SK-N-SH (cell line): ENCODE measurements around the gene KLHL30. TPM values are rescaled to one million over a fixed set of nuclear protein-coding genes. Genes with fewer than 3 reads are reported as not detected.

Experiments
- CTCF ChIA-PET: fragments of 300-600, 350-600 bp; formaldehyde crosslinking; extraction: SDS; loops from one replicate; lab custom pipeline; 2021; lab: Yijun Ruan, JAX
- POLR2A ChIA-PET: fragments of 350-600 bp; sonication (Branson Sonifier 250); formaldehyde crosslinking; extraction: SDS; loops from one replicate; lab custom pipeline; 2020; ENCODE audit warnings: antibody characterized with exemption, inconsistent platforms; lab: Yijun Ruan, JAX
- DNase-seq: peaks from one replicate; pipeline ENCODE4 v3.0.0; 2012
- H2AFZ ChIP-seq: fragments of 200-600 bp; sonication (generic); 2 replicates; pipeline ENCODE4 v1.8.1; 2016; ENCODE audit warnings: antibody characterized with exemption, mild to moderate bottlenecking, low read depth
- H3F3A ChIP-seq: fragments of 200-600 bp; sonication (generic); replicated peaks from 2 replicates; pipeline ENCODE3; 2016; ENCODE audit warnings: antibody characterized with exemption, mild to moderate bottlenecking; ENCODE audit not compliant: insufficient read depth
- H3K27ac ChIP-seq, 2 experiments: fragments of 200-500 bp in 1 of 2; fragments of 200-600 bp in 1 of 2; sonication (Bioruptor generic) in 1 of 2; sonication (generic), shearing (Covaris generic) in 1 of 2; 2 replicates each; pipeline versions ENCODE4 v1.5.1 to v1.6.1; 2014 to 2016; ENCODE audit warnings: low read depth in 2 of 2, inconsistent platforms in 1 of 2, low read length in 1 of 2, mild to moderate bottlenecking in 1 of 2, mixed read lengths in 1 of 2
- H3K27me3 ChIP-seq: fragments of 200-600 bp; sonication (generic), shearing (Covaris generic); 2 replicates; pipeline ENCODE4 v1.6.1; 2016; ENCODE audit warnings: mixed run types; ENCODE audit not compliant: insufficient read depth
- H3K36me3 ChIP-seq, 2 experiments: fragments of 200-500 bp in 1 of 2; fragments of 200-600 bp in 1 of 2; sonication (Bioruptor generic) in 1 of 2; sonication (generic) in 1 of 2; replicated peaks in 1 of 2; 2 replicates each; pipeline versions ENCODE3 to v1.5.1; 2014 to 2016; ENCODE audit warnings: low read length in 1 of 2, mild to moderate bottlenecking in 1 of 2; ENCODE audit not compliant: insufficient read depth in 2 of 2, control insufficient read depth in 1 of 2
- H3K4me1 ChIP-seq, 2 experiments: fragments of 200-500 bp in 1 of 2; fragments of 200-600 bp in 1 of 2; sonication (Bioruptor generic) in 1 of 2; sonication (generic), shearing (Covaris generic) in 1 of 2; 2 replicates each; pipeline versions ENCODE4 v1.5.1 to v1.6.1; 2014 to 2016; ENCODE audit warnings: low read depth in 1 of 2, low read length in 1 of 2, mixed run types in 1 of 2; ENCODE audit not compliant: insufficient read depth in 2 of 2, control insufficient read depth in 1 of 2
- H3K4me2 ChIP-seq: fragments of 200-600 bp; sonication (generic), shearing (Covaris generic); 2 replicates; pipeline ENCODE4 v1.6.1; 2017; ENCODE audit warnings: mixed run types
- H3K4me3 ChIP-seq, 2 experiments: fragments of 200-500 bp in 1 of 2; fragments of 200-600 bp in 1 of 2; sonication (Bioruptor generic) in 1 of 2; sonication (generic), shearing (Covaris generic) in 1 of 2; 2 replicates each; pipeline versions ENCODE4 v1.5.1 to v1.8.1; 2014 to 2016; ENCODE audit warnings: low read depth in 2 of 2, inconsistent platforms in 1 of 2, low read length in 1 of 2, mild to moderate bottlenecking in 1 of 2, mixed read lengths in 1 of 2, moderate library complexity in 1 of 2
- H3K79me2 ChIP-seq: fragments of 200-600 bp; sonication (generic); 2 replicates; pipeline ENCODE4 v1.8.1; 2017; ENCODE audit warnings: mild to moderate bottlenecking; ENCODE audit not compliant: insufficient read depth
- H3K9ac ChIP-seq: fragments of 200-600 bp; sonication (generic); 2 replicates; pipeline ENCODE4 v1.6.1; 2017; ENCODE audit warnings: mixed run types
- H3K9me2 ChIP-seq: fragments of 200-600 bp; sonication (generic); 2 replicates; pipeline ENCODE4 v1.6.1; 2017; ENCODE audit warnings: mixed run types
- H3K9me3 ChIP-seq: fragments of 200-600 bp; sonication (generic); 2 replicates; pipeline ENCODE4 v1.6.1; 2017; ENCODE audit warnings: mixed run types, mild to moderate bottlenecking, moderate library complexity
- H4K20me1 ChIP-seq: fragments of 200-600 bp; sonication (generic); 2 replicates; pipeline ENCODE4 v1.6.1; 2017; ENCODE audit warnings: mild to moderate bottlenecking, mixed run types; ENCODE audit not compliant: insufficient read depth
- ELF1 ChIP-seq: IDR thresholded peaks from 2 replicates; pipeline ENCODE4 v1.4.0; 2012
- EP300 ChIP-seq, 2 experiments: IDR thresholded peaks; 2 replicates each; pipeline versions ENCODE4 v1.4.0 to v1.6.1; 2012; ENCODE audit warnings: borderline replicate concordance in 1 of 2, low read depth in 1 of 2, low read length in 1 of 2
- FOSL2 ChIP-seq: IDR thresholded peaks from 2 replicates; pipeline ENCODE4 v1.4.0; 2012; ENCODE audit warnings: low read depth, mild to moderate bottlenecking, moderate library complexity, borderline replicate concordance
- FOXJ3 ChIP-seq: sonication (generic); formaldehyde crosslinking; IDR thresholded peaks from 2 replicates; pipeline ENCODE4 v1.5.1; 2020; ENCODE audit warnings: mild to moderate bottlenecking, missing genetic modification reagents
- FOXM1 ChIP-seq: IDR thresholded peaks from 2 replicates; pipeline ENCODE4 v1.4.0; 2012; ENCODE audit warnings: low read depth, mild to moderate bottlenecking
- GABPA ChIP-seq: IDR thresholded peaks from 2 replicates; pipeline ENCODE4 v1.4.0; 2012; ENCODE audit warnings: low read depth, mild to moderate bottlenecking
- IRF3 ChIP-seq: fragments of 150-350 bp; IDR thresholded peaks from 2 replicates; pipeline ENCODE4 v1.6.1; 2016; ENCODE audit warnings: mild to moderate bottlenecking, low read depth, low read length
- JUND ChIP-seq: IDR thresholded peaks from 2 replicates; pipeline ENCODE4 v1.4.0; 2012
- MXI1 ChIP-seq: IDR thresholded peaks from 2 replicates; pipeline ENCODE4 v1.6.1; 2012; ENCODE audit warnings: mild to moderate bottlenecking, low read depth, low read length, improper control_type of control experiment
- NRF1 ChIP-seq: IDR thresholded peaks from 2 replicates; pipeline ENCODE4 v1.6.1; 2012; ENCODE audit warnings: low read depth, mild to moderate bottlenecking, low read length
- PBX3 ChIP-seq: IDR thresholded peaks from 2 replicates; pipeline ENCODE4; 2012
- SMC3 ChIP-seq: IDR thresholded peaks from 2 replicates; pipeline ENCODE4 v1.6.1; 2012; ENCODE audit warnings: low read depth, low read length, improper control_type of control experiment
- TCF12 ChIP-seq: IDR thresholded peaks from 2 replicates; pipeline ENCODE4 v1.4.0; 2012
- USF2 ChIP-seq: fragments of 150-350 bp; IDR thresholded peaks from 2 replicates; pipeline ENCODE4 v1.6.1; 2017; ENCODE audit warnings: antibody characterized with exemption, low read length, low read depth, borderline replicate concordance
- YY1 ChIP-seq: IDR thresholded peaks from 2 replicates; pipeline ENCODE4 v1.4.0; 2012; ENCODE audit warnings: low read depth, mild to moderate bottlenecking
- WGBS: methylation state at CpG from one replicate; pipeline ENCODE4 v1.1.6; 2017; ENCODE audit warnings: low lambda C conversion rate; 5-methylcytosine and 5-hydroxymethylcytosine counted together
- polyA plus RNA-seq, 3 experiments: library from polyadenylated mRNA; depleted of rRNA; stranded (reverse); fragments of >200 nt; gene quantifications; 2 replicates each; pipeline ENCODE4 v1.2.3, GENCODE V29; 2012
- TF ChIP-seq, protein P1 (sequence below): IDR thresholded peaks from 2 replicates; pipeline ENCODE4 v1.4.0; 2012; ENCODE audit warnings: low read depth
- TF ChIP-seq, protein P2 (sequence below): IDR thresholded peaks from 2 replicates; pipeline ENCODE4 v1.6.1; 2012; ENCODE audit warnings: mild to moderate bottlenecking, low read depth, low read length, moderate library complexity

The KLHL30 gene
- polyA plus RNA-seq, 1 of the 3 experiments (the other 2 are of a cell fraction): not detected

GRCh38 chr2:238122287-238123217 lies 15.9 kb upstream of the KLHL30 start:
- no peak for DNase-seq
- H3K36me3 ChIP-seq: no peaks in the 10 kb centered on the region
- CTCF ChIA-PET: no interaction called here
- H3F3A ChIP-seq: no peaks in the 10 kb centered on the region
- H3K4me2 ChIP-seq: no peak overlapping the region
- no peaks in the 10 kb centered on the region for H3K79me2 ChIP-seq
- H3K4me3 ChIP-seq: no peak overlapping the region
- POLR2A ChIA-PET: no interaction called here
- TF ChIP-seq SMC3 (no peak), FOXM1 (no peak), PBX3 (no peak), FOXJ3 (CRISPR knock-in tag) (no peak), FOSL2 (no peak), TCF12 (no peak), USF2 (no peak), ELF1 (no peak)
- no peak overlapping the region for H3K27ac ChIP-seq
- no peaks in the 10 kb centered on the region for H4K20me1 ChIP-seq
- no peaks in the 10 kb centered on the region for H3K4me1 ChIP-seq
- H3K9ac ChIP-seq: no peak overlapping the region
- H3K27me3 ChIP-seq: no peaks in the 10 kb centered on the region; the same call in 1 of the 2 replicates
- H2AFZ ChIP-seq: no peak overlapping the region
- no peaks in the 10 kb centered on the region for H3K9me2 ChIP-seq
- H3K9me3 ChIP-seq: no peaks in the 10 kb centered on the region
- 71% methylated on average over 19 of the region's 29 CpGs for WGBS

- no peaks in the 10 kb centered on the region for H3K79me2 ChIP-seq
- no peak overlapping the region for H3K4me2 ChIP-seq
- no peaks in the 10 kb centered on the region for H4K20me1 ChIP-seq
- H3F3A ChIP-seq: no peaks in the 10 kb centered on the region
- no peaks in the 10 kb centered on the region for H3K36me3 ChIP-seq
- CTCF ChIA-PET: interaction anchor here (0.9 kb wide), 1 partner anchor 10 kb away, joined by 3 read pairs; no protein-coding TSS in a partner anchor
- no peak overlapping the region for H2AFZ ChIP-seq
- WGBS: 43% methylated on average over 4 of the region's 22 CpGs
- H3K27ac ChIP-seq: no peak overlapping the region
- POLR2A ChIA-PET: no interaction called here
- no peaks in the 10 kb centered on the region for H3K9me2 ChIP-seq
- no peak overlapping the region for H3K9ac ChIP-seq
- no peaks in the 10 kb centered on the region for H3K9me3 ChIP-seq
- H3K27me3 ChIP-seq: no peaks in the 10 kb centered on the region
- H3K4me1 ChIP-seq: no peaks in the 10 kb centered on the region
- DNase-seq: no peak
- no peak overlapping the region for H3K4me3 ChIP-seq
- no peak for TF ChIP-seq FOSL2
- no peak for TF ChIP-seq MXI1
- TF ChIP-seq GABPA: no peak
- TF ChIP-seq TCF12: no peak
- TF ChIP-seq, protein P1, sequence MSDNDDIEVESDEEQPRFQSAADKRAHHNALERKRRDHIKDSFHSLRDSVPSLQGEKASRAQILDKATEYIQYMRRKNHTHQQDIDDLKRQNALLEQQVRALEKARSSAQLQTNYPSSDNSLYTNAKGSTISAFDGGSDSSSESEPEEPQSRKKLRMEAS: no peak
- no peak for TF ChIP-seq SMC3
- no peak for TF ChIP-seq USF2
- no peak for TF ChIP-seq YY1
- TF ChIP-seq, protein P2, sequence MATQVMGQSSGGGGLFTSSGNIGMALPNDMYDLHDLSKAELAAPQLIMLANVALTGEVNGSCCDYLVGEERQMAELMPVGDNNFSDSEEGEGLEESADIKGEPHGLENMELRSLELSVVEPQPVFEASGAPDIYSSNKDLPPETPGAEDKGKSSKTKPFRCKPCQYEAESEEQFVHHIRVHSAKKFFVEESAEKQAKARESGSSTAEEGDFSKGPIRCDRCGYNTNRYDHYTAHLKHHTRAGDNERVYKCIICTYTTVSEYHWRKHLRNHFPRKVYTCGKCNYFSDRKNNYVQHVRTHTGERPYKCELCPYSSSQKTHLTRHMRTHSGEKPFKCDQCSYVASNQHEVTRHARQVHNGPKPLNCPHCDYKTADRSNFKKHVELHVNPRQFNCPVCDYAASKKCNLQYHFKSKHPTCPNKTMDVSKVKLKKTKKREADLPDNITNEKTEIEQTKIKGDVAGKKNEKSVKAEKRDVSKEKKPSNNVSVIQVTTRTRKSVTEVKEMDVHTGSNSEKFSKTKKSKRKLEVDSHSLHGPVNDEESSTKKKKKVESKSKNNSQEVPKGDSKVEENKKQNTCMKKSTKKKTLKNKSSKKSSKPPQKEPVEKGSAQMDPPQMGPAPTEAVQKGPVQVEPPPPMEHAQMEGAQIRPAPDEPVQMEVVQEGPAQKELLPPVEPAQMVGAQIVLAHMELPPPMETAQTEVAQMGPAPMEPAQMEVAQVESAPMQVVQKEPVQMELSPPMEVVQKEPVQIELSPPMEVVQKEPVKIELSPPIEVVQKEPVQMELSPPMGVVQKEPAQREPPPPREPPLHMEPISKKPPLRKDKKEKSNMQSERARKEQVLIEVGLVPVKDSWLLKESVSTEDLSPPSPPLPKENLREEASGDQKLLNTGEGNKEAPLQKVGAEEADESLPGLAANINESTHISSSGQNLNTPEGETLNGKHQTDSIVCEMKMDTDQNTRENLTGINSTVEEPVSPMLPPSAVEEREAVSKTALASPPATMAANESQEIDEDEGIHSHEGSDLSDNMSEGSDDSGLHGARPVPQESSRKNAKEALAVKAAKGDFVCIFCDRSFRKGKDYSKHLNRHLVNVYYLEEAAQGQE: no peak
- TF ChIP-seq FOXM1: no peak
- no peak for TF ChIP-seq JUND
- no peak for TF ChIP-seq NRF1
- no peak for TF ChIP-seq IRF3
- TF ChIP-seq FOXJ3 (CRISPR knock-in tag): no peak
- TF ChIP-seq EP300 (IDR thresholded peaks at IDR 0.05; ENCODE audit: borderline replicate concordance in 1 of 2, low read depth in 1 of 2, low read length in 1 of 2): no peak
These were observed 15.1 kb upstream of the KLHL30 start for GRCh38 chr2:238123218-238123971.
